Ecto neural progenitor cell (in vitro differentiated cells): Measurements from ENCODE around the gene KCNAB3.
"Not testable (repeated sequence)": the region's sequence is repeated elsewhere in the genome, so short reads cannot be mapped to it uniquely, and the experiment has no call there.

ENCODE experiments used
- DNase-seq: peaks from one replicate; pipeline ENCODE4 v3.0.0-alpha.2; 2018; ENCODE audit warnings: low spot score

KCNAB3 gene

GRCh38 chr17:7929158-7930023 lies at the start of gene KCNAB3:
TSS of gene KCNAB3 (minus strand) at chr17:7929856. CDS start at chr17:7929435, 421 bp downstream.
- DNase-seq: peak; percentile 92

DNA sequence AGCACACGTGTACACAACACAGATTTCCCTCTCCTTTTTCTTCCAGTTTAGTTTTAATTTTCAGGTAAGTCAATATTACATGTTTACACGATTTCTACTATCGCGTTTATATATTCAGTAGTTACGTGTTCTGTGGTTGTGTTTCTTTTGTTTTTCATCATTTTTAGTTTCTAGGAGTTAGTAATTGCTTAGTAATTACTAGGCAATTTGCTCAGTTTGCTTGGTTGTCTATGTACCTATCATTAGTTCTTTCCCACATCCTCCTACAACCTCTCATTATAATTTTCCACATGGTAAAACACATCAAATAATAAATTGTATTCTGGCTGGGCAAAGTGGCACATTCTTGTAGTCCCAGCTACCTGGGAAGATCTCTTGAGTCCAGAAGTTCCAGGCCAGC lies 48.1 kb upstream of the KCNAB3 start:
- DNase-seq: no peak

GRCh38 chr17:7977039-7977438 lies 47.4 kb upstream of the KCNAB3 start:
- no peak for DNase-seq

DNA sequence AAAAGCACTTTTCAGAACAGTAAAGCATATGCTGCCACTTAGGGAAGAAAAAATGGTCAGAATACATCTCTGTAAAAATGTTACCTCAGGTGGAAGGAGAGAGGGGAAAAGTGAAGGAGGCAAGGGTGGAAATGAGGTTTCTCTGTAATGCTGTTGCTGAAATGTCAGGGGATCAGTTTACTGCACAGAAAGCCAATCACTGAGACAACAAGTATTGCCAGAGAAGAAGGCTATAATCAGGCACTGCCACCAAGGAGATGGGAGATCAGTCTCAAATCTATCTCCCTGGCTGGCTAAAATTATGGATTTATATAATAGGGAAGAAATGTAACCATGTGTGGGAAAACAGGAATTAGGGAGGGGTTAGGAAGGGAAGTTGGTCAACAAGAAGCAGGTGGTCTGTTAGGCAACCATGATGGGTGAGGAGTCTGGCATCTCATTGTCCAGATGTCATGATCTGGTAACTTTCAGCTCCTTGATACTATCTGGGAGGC lies 45.0 kb upstream of the KCNAB3 start:
- DNase-seq: no peak

GRCh38 chr17:7972131-7972785 lies 42.6 kb upstream of the KCNAB3 start:
- DNase-seq: no peak

DNA sequence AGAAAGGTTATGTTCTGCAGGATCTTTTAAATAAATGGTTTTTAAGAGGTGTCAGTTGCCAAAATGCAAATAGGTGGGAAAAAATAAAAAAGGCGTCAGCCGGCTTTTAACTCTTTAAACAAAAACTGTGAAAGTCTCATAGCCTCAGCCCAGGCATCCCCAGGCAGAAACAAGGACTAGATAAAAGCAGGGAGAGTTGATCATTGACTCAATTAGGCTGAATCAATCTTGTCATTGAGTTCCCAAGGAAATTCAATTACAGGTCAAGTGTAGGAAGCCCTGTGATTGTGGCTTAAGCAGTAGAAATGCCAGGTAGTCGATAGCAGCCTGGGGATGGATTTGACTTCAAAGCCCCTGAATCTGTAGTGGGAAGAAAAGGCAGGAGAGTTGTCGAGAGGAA lies 42.0 kb upstream of the KCNAB3 start:
- DNase-seq: no peak

DNA sequence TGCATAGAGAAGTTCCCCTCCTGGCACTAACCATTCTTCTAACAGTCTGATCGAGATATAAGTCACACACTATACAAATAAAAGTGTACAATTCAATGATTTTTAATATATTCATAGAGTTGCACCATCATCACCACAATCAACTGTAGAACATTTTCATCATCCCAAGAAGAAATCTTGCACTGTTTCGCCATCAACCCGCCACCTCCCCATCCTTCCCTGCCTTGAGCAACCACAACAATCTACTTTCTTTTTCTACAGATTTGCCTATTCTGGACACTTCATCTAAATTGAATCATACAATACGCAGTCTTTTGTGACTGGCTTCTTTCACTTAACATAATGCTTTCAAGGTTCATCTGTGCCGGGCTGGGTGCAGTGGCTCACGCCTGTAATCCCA lies 39.8 kb upstream of the KCNAB3 start:
- no peak for DNase-seq

DNA sequence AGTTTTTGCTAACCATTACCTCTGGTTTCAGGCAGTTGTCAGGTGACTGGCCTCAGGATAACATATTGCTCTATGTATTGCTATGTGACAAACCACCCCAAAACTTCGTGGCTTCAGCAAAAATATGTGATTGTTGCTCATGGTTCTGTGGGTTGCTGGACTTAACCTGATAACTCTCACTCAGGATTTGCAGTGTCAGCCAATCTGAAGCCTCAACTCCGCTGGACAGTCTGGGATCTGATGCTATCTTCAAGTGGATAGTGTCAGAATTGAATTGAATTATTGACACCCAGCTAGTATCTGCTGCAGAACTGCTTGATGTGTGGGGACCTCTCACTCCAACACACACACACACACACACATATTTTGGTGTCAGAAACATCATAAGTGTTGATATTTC lies 38.1 kb upstream of the KCNAB3 start:
- no peak for DNase-seq

DNA sequence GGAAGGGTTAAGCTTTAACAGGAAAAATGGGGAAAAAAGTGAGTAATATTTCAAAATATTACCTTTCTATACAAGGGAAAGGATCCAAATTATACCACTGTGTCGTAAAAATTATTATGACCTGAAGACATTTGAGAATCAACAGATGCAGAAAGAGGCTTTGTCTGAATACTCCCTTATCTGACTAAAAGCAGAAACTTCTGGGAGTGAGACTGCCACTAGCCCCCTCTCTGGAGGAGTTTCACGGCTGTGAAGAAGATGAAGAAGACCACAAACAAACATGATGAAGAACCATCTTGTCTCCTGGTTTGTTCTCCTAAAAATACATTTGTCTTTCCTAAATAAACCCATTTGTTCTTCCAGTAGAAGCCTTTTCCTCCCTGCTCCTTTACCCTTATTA lies 31.8 kb upstream of the KCNAB3 start:
- DNase-seq: no peak

DNA sequence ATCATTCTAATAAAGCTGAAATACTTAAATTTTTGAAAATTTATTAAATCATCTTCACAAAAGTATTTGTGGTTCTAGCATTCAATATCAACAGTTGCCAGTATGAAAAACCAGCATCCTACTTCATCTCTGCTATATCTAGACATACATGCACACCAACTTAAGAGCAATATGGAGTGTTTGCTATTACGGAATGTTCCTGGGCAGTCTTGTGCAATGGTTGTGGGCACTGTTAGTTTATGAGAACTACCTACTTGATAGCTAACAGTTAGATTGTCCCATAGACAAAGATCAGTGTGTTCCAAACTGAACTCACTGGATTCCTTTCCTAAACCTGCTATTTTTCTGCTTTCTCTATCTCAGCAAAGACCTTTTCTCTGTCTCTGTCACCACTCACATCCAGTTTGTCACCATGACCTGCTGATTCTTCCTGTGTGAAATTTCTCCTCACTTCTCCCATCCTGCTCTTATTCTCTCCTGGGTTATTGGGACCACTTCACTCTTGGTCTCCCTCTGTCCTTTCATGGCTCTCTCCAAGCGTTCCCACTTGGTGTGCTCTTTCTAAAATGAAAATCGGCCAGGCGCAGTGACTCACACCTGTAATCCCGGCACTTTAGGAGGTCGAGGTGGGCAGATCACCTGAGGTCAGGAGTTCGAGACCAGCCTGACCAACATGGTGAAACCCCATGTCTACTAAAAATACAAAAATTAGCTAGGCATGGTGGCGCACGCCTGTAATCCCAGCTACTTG lies 30.0 kb upstream of the KCNAB3 start:
- DNase-seq: no peak

DNA sequence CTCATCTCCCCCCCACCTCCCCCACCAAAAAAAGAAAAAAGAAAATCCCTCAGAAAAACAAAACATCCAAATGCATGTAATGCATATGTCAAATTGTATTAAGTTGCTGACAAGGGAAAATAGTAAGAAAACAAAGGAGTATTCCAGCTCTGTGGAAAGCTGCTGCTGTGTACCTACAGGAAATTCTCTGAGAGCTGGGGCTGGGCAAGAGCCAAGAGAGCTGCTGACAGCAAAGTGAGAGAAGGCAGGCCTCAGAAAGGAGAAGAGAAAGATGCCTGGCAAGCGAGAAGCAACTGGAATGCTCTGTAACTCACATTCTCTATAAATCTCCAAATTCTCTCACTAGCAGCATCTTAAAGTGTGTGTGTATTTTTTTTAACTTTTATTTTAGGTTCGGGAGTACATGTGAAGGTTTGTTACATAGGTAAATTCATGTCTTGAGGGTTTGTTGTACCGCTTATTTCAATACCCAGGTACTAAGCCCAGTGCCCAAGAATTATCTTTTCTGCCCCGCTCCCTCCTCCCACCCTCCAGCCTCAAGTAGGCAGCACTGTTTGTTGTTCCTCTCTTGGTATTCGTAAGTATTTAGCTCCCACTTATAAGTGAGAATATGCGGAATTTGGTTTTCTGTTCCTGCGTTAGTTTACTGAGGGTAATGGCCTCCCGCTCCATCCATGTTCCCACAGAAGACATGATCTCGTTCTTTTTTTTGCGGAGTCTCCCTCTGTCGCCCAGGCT lies 26.7 kb upstream of the KCNAB3 start:
- DNase-seq: no peak

DNA sequence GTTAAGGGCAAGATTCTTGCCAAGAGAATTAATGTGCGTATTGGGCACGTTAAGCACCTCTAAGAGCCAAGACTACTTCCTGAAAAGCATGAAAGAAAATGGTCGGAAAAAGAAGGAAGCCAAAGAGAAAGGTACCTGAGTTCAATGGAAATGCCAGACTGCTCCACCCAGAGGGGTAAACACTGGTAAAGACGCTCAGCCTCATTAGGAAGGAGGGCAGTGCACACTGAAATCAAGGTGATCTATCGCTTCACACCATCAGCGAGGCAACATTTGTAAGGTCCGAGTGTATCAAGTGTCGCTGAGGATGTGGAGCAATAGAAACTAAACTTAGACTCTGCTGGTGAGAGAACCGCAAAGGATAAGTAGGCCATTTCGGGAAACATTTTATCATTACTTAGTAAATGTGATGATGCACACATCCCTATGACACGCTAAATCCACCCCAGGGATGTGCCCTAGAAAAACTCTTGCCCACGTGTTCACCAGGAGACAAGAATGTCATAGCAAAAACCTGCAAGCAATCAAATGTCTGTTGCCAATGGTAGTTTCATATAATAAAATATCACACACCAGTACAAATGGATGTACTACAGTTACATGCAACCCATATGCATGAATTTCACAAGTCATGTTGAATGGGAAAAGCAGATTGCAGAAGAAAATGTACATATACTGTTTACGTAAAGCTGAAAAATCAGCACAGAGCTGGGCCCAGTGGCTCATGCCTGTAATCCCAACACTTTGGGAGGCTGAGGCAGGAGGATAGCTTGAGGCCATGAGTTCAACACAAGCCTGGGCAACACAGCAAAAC lies 26.0 kb upstream of the KCNAB3 start:
- DNase-seq: no peak

DNA sequence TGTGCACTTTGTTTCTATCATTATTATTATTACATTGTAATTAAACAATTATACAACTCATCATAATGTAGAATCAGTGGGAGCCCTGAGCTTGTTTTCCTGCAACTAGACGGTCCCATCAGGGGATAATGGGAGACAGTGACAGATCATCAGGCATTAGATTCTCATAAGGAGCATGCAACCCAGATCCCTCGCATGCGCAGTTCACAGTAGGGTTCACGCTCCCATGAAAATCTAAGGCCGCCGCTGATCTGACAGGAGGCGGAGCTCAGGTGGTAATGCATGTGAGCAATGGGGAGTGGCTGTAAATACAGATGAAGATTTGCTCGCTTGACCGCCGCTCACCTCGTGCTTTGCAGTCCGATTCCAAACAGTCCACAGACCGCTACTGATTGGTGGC lies 23.6 kb upstream of the KCNAB3 start:
- not testable (repeated sequence) for DNase-seq

GRCh38 chr17:7951143-7951792 lies 21.6 kb upstream of the KCNAB3 start:
- no peak for DNase-seq

GRCh38 chr17:7950578-7950977 lies 20.9 kb upstream of the KCNAB3 start:
- DNase-seq: no peak

DNA sequence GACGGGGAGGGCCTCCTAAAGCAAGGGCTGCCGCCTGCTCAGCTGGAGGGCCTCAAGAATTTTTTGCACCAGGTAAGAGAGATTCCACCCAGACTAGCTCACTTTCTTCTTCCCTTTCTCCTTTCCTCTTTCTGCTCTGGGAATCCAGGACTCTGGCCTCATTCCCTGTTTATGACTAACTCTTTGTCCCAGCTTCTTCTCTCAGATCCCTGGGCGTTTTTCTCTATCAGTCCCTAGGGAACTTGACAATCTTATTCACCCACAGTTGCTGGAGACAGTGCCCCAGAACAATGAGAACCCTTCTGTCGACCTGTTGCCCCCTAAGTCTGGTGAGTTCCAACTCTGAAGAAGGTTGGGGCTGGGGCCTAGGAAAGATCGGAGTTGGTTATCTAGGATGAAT lies 18.0 kb upstream of the KCNAB3 start:
- DNase-seq: no peak

GRCh38 chr17:7946441-7946840 lies 16.8 kb upstream of the KCNAB3 start:
- DNase-seq: no peak

- no peak for DNase-seq
These were observed 16.0 kb upstream of the KCNAB3 start for GRCh38 chr17:7945651-7946050.

- DNase-seq: no peak
These were observed 14.7 kb upstream of the KCNAB3 start for GRCh38 chr17:7944326-7944725.

DNA sequence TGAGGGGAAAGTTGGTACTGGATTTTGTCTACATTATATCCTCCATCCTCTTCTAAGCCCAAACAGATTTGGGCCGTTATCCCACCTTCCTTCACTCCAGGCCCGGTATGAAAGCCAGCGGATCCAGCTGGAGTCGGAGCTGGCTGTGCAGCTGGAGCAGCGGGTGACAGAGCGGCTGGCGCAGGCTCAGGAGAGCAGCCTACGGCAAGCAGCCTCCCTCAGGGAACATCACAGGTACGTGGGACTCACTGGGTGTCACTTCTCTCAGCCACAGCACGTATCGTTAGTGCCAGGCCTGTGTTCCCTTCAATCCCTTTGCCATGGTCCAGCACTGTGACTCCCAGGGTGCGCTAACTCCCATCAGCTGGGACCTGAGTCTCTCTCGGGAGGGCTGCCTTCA lies 13.6 kb upstream of the KCNAB3 start:
- no peak for DNase-seq

DNA sequence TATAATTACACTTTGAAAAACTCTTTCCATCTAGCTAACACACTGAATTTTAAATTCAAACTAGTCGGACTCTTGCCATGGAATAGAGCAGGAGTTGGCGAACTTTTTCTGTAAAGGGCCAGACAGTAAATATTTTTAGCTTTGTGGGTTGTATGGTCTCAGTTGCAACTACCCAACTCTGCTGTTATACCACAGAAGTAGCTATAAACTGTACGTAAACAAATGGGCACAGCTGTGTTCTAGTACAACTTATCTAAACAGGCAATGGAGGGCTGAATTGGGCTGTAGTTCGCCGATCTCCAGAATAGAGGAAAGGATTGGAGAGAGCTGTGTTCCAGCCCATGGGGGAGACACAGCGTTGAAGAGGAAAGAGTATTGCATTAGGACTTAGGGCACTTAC lies 11.1 kb upstream of the KCNAB3 start:
- DNase-seq: no peak
